ENCODE results near the gene ENTPD1.

Gene ENTPD1

DNA sequence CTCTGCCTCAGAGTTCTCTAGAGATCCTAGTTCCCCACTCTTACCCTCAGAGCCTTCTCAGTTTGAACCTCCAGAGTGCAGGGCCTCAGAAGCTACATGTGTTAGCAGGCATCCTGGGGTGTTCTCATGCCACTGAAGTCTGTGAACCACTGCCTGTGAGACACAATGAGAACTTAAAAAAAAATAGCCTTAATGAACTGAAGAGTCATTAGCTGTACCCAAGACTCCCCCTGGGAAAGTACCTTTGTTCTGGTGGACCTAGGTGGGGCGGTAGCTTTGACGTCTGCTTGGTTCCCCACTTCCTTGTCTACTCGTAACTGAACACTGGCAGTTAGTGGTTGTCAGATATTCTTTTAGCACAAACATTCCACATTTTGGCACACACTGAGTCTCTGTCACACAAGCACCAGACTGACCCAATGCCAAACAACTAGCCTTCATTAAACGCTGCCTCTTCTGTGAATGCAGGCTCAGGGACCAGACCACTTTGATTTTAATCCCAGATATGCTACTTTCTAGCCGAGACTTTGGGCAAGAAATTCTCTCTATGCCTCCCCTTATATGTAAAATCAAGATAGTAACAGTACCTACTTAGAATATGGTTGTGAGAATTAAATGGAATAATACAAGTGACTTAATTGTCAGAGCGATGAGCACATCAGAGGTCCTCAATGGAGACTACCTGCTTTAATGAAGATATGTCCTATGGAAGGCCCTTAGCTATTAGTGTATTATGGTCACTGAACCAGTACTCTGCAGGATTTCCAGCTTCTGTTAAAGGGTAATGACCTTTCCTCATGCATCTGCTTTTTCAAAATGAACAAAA is 76.5 kb downstream of the ENTPD1 start:
- no peak for DNase-seq

DNA sequence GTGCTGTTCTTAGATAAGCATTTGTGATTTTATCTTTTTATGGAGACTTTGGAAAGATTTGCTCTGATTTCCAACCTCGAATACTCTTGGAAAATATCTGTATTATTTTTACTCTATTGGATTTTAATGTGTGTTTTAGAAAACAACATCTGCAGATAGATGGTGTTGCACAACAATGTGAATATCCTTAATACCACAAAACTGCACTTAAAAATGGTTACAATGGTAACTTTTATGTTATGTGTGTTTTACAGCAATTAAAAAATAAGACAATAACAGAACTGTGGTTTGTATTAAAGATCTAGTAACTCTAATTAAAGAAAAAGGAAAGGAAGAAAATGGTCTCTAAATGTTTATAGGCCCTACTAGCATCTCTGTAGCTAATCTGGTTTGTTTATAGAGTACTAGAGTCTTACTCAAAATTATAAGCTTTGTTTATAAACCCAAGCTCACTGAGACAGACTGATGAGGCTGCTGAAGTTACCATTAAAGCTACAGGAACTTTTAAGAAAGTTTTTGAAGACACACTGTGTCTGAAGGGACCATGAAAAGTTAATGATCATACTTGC is 77.2 kb downstream of the ENTPD1 start:
- DNase-seq: no peak

DNA sequence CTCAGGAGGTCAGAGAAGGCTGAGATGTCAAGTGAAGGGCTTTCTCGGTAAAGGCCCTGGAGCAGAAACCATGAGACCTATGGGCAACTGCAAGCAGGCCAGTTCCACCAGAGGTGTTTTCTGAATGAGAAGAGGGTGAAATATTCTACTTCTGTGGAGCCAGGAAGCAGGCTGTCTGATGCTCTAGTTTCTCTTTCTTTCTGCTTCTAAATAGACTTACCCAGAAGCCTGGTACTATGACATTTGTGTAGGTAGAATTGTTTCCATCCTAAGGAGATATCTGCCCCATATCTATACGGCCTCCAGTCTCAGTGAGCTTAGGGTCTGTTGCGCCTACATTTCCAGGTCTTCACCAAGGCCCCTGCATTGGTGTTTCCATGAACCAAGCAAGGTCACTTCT is 78.4 kb downstream of the ENTPD1 start:
- DNase-seq: no peak

DNA sequence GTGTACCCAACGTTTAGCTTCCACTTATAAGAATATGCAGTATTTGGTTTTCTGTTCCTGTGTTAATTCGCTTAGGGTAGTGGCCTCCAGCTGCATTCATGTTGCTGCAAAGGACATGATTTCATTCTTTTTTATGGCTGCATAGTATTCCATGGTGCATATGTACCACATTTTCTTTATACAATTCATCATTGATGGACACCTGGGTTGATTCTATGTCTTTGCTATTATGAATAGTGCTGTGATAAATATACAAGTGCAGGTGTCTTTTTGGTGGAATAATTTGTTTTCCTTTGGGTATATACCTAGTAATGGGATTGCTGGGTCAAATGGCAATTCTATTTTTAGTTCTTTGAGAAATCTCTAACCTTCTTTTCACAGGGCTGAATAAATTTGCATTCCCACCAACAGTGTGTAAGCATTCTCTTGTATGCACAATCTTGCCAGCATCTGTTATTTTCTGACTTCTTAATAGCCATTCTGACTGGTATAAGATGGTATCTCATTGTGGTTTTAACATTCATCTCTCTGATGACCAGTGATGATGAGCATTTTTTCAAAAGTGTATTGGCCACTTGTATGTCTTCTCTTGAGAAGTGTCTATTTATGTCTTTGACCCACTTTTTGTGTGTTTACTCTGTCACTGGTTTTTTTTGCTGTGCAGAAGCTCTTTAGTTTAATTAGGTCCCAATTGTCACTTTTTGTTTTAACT is 79.3 kb downstream of the ENTPD1 start:
- DNase-seq: no peak

DNA sequence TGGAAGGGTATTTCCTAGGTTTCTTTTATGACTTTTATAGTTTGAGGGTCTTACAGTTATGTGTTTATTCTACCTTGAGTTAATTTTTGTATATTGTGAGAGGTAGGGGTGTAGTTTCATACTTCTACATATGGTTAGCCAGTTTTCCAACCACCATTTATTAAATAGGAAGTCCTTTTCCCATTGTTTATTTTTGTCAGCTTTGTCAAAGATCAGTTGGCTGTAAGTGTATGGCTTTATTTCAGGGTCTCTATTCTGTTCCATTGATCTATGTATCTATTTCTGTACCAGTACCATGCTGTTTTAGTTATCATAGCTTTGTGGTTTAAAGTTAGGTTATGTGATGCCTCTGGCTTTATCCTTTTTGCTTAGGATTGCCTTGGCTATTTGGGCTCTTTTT is 79.9 kb downstream of the ENTPD1 start:
- DNase-seq: no peak

DNA sequence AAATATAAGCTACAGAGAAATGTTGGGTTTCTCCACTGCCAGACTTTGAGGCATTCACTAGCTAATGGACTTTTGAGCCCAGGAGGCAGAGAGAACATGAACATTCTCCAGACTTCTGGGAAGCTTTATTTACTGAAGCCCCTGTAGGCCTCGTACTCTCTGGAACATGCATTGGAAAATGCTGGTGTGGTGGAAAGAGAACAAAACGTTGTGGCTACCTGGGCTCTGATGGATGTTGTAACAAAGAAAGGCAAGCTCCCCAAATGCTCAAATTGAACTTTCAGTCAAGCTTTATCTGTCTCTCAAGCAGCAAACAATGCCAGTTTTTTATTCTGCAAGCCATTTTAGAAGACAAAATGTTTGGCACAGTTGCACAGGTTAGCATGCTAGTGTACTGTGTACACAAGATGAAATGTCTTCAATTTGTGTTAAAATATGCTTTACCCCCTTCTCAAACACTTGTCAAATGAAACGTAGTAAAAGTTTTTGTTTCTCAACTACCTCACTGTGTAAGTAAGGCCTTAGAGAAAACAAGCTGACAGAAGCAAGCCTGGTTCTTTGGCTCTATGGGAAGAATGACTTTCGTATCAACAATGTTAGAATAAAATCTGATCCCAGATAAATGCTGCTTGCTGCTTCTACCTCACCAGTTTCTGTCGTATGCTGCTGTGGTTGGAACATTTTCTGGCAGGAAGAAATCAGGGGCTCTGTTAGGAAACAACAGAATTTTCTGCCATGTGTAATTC is 80.8 kb downstream of the ENTPD1 start:
- DNase-seq: no peak

DNA sequence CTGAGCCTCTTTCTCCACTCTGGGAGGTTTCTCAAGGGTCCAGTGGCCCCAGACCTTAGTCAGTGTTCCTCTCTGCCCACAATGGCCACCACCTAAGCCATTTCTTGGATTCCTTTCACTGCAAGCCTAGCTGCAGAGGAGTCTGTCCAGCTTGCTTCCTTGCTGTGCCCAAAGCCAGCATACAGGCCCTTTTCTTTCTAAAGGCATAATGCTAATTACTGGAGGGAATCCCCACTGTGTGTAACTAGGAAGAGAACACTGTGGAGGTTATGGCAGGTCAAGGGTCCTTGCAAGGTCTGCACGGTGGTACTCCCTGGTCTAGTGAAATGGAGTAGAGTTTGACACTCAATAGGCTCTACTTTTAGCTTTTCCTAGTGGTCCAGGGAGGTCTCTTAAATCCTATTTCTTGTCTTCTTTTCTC is 81.4 kb downstream of the ENTPD1 start:
- no peak for DNase-seq

DNA sequence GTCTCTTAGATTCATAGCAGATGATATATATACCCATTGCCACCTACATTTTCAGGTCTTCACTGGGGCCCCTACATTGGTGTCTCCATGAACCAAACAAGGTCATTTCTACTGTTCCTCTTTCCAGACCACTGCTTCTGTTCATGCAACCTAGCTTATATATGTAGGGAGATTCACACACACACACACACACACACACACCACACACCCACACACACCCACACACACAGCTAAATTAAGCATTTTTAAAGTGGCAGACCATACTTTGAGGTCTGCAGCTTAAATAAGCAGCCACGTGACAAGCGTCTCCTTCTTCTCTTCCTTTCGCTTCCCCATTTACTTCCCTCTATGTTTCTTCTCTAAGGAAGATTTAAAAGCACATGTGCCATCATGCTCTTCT is 81.8 kb downstream of the ENTPD1 start:
- DNase-seq: peak in 1 of 14 donors; percentile 13

DNA sequence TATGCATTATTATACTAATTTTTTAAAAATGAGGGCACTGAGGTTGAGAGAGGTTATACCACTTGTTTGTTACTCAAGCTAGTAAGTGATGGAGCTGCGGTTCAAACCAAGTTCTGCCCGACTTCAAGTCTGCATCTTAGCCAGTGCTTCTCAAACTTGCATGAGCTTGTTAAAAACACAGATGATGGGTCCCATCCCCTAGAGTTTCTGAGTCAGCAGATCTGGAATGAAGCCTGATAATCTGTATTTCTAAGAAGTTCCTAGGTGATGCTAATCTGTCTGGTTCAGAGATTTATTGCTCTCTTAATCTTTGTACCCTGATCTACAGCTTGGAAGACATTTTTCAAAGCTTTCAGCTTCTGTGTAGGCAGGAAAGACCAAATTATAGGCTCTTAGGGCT is 84.2 kb downstream of the ENTPD1 start:
- no peak for DNase-seq

DNA sequence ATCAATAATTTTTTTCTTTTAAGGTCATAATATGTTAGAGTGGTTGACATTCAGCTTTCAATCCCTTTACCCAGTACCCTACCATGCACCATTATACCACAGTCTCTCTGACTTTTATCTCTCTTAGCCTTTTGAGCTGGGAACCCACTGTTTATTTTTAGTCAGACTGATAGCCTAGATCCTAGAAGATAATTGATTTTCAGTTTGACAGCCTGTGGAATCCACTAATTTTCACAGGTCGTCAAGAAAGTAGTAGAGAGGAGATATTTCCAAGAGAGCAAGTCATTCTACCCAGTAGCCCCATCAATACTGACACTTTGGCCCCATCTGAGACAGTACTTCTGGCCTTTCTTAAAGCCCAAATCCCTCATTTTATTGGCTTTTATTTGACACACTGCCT is 84.7 kb downstream of the ENTPD1 start:
- no peak for DNase-seq

DNA sequence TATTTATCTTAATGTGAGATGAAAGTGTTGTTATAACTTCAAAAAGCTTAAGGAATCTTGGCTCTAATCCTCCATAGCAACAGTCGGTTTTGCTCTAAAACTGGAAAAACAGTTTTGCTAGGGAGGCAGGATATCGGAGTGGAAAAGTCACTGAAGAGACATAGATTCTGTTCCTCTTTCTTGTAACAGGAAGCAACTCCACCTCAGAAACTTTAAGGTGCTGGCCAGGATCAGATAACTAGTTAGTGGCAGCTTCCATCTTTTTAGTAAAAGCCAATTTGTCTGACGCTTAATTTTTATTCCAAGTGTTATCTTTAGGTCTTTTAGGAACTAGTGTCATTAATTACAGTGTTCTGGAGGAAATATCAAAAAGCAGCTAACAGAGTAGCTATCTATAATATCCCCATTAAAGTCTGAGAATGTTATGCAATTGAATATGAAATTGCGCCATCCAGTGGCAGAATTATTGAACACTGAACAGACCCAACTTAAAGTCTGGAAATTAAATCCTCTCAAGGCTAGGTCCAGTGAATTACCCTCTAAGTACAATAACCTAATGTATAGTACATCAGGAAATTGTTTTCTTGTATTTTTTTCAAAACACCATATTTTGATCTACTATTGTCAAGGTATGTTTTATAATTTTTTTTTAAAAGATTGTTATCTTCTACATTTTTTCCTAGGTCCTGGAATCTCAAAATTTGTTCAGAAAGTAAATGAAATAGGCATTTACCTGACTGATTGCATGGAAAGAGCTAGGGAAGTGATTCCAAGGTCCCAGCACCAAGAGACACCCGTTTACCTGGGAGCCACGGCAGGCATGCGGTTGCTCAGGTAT is 85.9 kb downstream of the ENTPD1 start:
- DNase-seq: no peak

DNA sequence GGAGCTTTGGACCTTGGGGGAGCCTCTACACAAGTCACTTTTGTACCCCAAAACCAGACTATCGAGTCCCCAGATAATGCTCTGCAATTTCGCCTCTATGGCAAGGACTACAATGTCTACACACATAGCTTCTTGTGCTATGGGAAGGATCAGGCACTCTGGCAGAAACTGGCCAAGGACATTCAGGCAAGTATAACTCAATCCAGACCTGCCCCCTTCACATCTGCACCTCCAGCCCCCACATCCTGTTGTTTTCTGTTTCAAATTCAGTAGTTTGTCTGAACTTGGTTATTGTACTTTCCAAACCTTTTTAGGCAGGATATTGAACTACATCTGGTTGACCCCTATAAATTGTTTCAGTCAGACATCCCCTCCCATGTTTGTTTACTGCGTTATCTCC is 89.4 kb downstream of the ENTPD1 start:
- DNase-seq: no peak

DNA sequence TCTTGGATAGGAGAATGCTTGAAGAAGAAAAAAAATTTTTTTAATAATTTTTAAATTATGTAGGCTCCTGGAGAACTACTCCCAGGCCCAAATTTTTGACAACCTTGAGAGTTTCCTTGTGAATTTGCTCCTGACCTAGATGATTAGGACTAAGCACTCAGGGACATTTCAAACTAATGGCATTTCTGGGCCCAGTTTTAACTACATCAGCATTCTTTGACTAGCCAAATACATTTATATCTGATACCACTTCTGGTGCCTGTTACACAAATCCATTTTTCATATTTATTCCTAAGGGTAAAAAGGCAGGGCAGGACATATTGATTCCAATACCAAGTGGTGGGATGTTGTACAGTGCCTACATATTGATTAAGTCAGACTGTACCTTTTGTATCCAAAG is 91.0 kb downstream of the ENTPD1 start:
- DNase-seq: no peak

DNA sequence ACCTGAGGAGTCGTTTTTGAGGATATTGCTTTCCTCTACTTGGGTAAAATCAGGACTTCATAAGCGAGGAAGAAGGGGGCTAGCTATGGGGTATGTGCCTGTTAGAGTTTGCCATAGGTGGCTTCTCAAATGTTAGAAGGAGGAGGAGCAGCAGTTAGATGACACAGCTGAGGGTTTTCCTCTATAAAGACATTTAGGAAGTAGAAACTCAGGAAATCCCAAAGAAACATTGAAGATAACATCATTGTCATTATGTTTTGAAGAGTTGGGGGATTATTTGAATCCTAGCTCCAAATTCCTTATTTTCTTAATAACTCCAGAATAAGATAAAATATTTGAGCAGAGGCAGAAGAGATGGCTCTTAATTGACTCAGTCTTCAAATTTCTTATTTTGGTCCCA is 92.9 kb downstream of the ENTPD1 start:
- no peak for DNase-seq

DNA sequence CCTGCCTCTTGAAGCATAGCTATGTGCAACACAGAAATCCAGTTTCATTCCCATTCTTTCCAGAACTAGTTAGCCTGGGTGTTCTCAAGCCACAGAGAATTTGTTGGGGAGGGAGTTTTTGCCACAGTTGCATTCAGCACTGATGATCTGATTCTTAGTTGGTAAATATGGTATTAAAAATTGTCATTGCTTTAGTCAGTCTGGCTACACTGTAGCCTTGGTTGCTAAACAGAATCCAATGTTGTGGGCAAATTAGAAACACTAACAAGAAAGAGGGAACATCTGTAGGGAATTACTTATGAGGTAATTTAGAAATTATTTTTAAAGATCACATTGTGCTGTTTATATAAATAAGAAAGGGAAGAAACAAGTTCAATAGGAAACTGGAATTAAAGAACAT is 94.8 kb downstream of the ENTPD1 start:
- DNase-seq: no peak

DNA sequence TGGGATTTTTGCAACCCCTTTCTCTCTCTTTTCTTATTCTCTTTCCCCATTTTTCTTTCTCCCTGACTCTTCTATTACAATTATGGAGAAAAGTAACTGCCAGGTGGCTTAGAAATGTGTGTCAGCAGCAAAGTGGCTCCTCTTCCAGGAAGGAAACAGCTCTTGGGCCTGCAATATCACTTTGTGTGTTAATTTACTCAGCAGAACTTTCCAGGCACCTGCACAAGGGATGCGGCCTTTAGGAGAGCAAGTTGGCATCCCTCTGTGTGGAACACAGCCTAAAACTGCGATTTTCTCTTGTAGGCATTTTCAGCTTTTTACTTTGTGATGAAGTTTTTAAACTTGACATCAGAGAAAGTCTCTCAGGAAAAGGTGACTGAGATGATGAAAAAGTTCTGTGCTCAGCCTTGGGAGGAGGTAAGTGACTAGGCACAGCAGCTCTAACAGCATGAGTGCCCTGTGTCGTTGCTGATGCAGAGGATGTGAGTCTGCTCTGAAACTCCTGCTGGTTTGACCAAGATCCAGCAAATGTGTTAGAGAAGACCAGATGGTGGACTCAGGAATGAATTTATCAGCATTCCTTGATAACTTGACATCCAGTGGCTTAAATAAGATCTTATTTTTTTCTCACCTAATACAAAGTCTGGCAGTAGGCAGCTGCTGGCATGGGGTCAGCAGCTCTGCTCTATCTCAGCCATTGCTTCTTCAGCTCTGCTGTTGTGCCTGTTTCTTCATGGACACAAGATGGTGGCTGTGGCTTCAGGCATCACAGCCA is 104.4 kb downstream of the ENTPD1 start:
- no peak for DNase-seq

DNA sequence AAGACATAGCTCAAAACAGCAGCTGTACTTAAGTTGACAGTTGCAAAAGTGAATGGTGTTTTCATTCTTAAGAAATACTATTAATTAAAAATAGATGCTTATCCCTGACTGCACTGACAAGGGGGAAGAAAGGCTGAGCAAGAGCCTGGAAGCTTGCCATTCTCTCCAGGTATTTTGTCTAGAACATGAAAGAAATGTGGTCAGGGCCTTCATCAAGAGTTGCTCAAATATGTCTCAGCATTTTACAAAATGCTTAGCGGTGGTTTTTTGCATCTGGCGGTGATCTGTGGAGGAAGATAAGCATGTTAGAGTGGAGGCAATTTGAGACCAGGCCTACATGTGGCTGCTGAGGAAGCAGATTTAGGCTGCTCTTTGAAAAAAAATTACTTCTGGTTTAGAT is 105.4 kb downstream of the ENTPD1 start:
- DNase-seq: no peak

DNA sequence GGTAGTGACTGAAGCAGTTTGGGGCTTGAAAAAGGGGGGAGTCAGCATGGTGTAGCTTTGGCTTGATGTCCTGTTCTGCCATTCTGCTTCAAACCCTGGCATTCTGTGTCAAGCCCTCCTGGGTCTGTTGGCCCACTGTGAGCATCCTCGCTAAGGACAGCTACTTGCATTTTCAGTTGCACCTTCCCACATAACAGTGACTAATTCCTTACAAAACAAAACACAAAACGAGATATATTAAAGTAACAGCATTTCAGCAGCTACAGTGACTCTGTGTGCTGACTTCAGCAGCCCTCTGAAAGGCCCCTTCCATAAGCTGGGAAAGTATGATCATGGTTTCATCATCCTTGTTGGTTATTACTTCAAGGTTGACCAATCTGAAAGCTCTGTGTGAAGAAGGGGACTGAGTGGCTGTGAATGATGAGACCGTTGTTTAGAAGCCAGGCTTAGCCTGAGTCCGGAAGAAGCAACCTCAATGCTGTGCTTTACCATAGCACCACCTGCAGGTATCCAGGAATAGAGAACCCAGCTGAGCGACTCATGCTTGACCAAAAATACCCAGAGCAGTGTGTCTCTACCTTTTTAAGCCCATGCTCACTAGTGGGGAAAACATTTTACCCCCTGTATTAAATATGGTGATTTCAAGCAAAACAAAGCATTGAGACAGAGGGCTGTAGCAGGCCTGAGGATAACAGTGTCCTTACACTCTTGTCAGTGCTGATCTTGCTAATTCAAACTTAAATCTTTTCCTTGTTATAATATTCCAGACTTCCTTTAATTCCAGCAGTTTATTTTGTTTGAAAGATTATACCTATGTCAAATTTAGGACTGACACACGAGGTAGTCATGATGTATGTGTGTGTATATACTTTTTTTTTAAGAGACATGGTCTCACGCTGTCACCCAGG is 109.2 kb downstream of the ENTPD1 start:
- DNase-seq: peak in 3 of 14 donors; percentile 0 to 6 (median 3)

DNA sequence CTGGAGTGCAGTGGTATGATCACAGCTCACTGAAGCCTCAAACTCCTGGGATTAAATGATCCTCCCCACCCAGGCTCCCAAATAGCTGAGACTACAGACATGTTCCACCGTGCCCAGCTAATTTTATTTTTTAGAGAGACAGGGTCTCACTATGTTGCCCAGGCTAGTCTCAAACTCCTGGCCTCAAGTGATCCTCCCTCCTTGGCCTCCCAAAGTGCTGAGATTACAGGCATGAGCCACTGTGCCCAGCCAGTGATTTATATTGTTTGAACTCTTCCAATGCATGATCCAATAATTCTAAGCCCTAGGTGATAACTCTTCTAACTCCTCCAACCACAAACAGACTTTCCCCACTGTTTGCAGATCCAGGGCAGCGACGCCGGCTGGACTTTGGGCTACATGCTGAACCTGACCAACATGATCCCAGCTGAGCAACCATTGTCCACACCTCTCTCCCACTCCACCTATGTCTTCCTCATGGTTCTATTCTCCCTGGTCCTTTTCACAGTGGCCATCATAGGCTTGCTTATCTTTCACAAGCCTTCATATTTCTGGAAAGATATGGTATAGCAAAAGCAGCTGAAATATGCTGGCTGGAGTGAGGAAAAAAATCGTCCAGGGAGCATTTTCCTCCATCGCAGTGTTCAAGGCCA is 110.0 kb downstream of the ENTPD1 start:
- no peak for DNase-seq

DNA sequence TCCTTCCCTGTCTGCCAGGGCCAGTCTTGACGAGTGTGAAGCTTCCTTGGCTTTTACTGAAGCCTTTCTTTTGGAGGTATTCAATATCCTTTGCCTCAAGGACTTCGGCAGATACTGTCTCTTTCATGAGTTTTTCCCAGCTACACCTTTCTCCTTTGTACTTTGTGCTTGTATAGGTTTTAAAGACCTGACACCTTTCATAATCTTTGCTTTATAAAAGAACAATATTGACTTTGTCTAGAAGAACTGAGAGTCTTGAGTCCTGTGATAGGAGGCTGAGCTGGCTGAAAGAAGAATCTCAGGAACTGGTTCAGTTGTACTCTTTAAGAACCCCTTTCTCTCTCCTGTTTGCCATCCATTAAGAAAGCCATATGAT is 110.5 kb downstream of the ENTPD1 start:
- no peak for DNase-seq

Data from C1 segment of cervical spinal cord (tissue), 14 donors.